ENCODE results near the gene MLLT1.

GRCh38 chr19:6223461-6224307, 56.1 kb downstream of the MLLT1 start:
- peak; percentile 9 to 55 (median 39) for TF ChIP-seq CTCF (IDR thresholded peaks at IDR 0.05)
- TF ChIP-seq POLR2A (IDR thresholded peaks at IDR 0.05) = no peak
